MM.1S (cell line): ENCODE data around the gene ADARB2.

Experiments
- DNase-seq: peaks from one replicate; pipeline ENCODE4 v3.0.0-alpha.2; 2015
- H2AFZ ChIP-seq: fragments of 300-600 bp; sonication (generic); 2 replicates; pipeline ENCODE4 v1.6.0; 2016; ENCODE audit warnings: antibody characterized with exemption, low read length
- H3F3A ChIP-seq: fragments of 300-600 bp; sonication (generic); 2 replicates; pipeline ENCODE4 v1.6.1; 2016; ENCODE audit warnings: mild to moderate bottlenecking, antibody characterized with exemption, low read length, moderate library complexity, mixed read lengths; ENCODE audit not compliant: insufficient read depth
- H3K27ac ChIP-seq: fragments of 300-600 bp; sonication (generic); 2 replicates; pipeline ENCODE4 v1.5.1; 2016; ENCODE audit warnings: mild to moderate bottlenecking, low read length
- H3K27me3 ChIP-seq: fragments of 300-600 bp; sonication (generic); replicated peaks from 2 replicates; pipeline ENCODE4 v1.6.0; 2016; ENCODE audit warnings: low read length; ENCODE audit not compliant: insufficient read depth
- H3K36me3 ChIP-seq: fragments of 300-600 bp; sonication (generic); replicated peaks from 2 replicates; pipeline ENCODE4 v1.6.1; 2016; ENCODE audit warnings: mild to moderate bottlenecking, low read length, mixed read lengths; ENCODE audit not compliant: insufficient read depth
- H3K4me1 ChIP-seq: fragments of 300-600 bp; sonication (generic); 2 replicates; pipeline ENCODE4 v1.6.1; 2016; ENCODE audit warnings: low read length, mixed read lengths
- H3K4me2 ChIP-seq: fragments of 300-600 bp; sonication (generic); 2 replicates; pipeline ENCODE4 v1.6.0; 2016; ENCODE audit warnings: low read depth, low read length
- H3K4me3 ChIP-seq: fragments of 300-600 bp; sonication (generic); 2 replicates; pipeline ENCODE4 v1.5.1; 2016; ENCODE audit warnings: low read length, mixed read lengths
- H3K79me2 ChIP-seq: fragments of 300-600 bp; sonication (generic); 2 replicates; pipeline ENCODE4 v1.6.1; 2016; ENCODE audit warnings: mixed run types, low read length, mixed read lengths
- H3K9ac ChIP-seq: fragments of 300-600 bp; sonication (generic); 2 replicates; pipeline ENCODE4 v1.6.1; 2016; ENCODE audit warnings: low read length, mixed read lengths
- H3K9me2 ChIP-seq: fragments of 300-600 bp; sonication (generic); replicated peaks from 2 replicates; pipeline ENCODE4 v1.6.1; 2016; ENCODE audit warnings: mild to moderate bottlenecking, low read length, mixed read lengths; ENCODE audit not compliant: insufficient read depth
- H3K9me3 ChIP-seq: fragments of 300-600 bp; sonication (generic); replicated peaks from 2 replicates; pipeline ENCODE4 v1.6.1; 2016; ENCODE audit warnings: mild to moderate bottlenecking, low read length, mixed read lengths; ENCODE audit not compliant: insufficient read depth
- H4K20me1 ChIP-seq: fragments of 300-600 bp; sonication (generic); 2 replicates; pipeline ENCODE4 v1.6.1; 2016; ENCODE audit warnings: mild to moderate bottlenecking, low read length, moderate library complexity, mixed read lengths; ENCODE audit not compliant: insufficient read depth
- EZH2 ChIP-seq: fragments of 300-600 bp; sonication (generic); optimal IDR thresholded peaks from 2 replicates; pipeline ENCODE3; 2017; ENCODE audit warnings: low read depth, mild to moderate bottlenecking, antibody characterized with exemption, low read length, mixed read lengths
- EZH2phosphoT487 ChIP-seq: fragments of 300-600 bp; sonication (generic); IDR thresholded peaks from 2 replicates; pipeline ENCODE4 v1.6.1; 2018; ENCODE audit warnings: antibody characterized with exemption, low read length
- TF ChIP-seq, protein P1 (sequence below): fragments of 300-600 bp; sonication (generic); IDR thresholded peaks from 2 replicates; pipeline ENCODE4 v1.5.1; 2016; ENCODE audit warnings: antibody characterized with exemption, low read length, mixed read lengths

ADARB2 gene

DNA sequence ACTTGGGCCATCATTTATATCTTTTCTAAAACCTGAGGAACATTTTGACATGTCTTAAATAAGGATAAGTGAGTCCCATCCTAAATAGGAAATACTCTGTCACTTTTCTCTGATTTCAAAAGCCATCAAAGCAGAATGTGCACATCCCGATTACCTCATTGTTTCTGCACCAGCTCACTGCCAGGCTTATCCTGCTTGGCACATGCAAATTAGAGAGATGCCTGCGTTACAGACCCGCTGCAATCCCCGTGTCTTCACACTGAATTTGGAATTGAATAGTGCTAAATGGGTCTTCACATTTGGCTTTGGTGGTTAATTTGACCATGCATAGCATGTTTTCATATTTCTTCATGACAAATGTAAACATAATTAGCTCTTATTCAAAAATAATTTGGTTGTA, 401.7 kb downstream of the ADARB2 start:
- no peak overlapping the region for H3K9ac ChIP-seq
- no peaks in the 10 kb centered on the region for H3K79me2 ChIP-seq
- H3K27ac ChIP-seq = no peak overlapping the region
- no peaks in the 10 kb centered on the region for H3K4me1 ChIP-seq
- H3K9me2 ChIP-seq = no peaks in the 10 kb centered on the region
- H2AFZ ChIP-seq = no peak overlapping the region
- no peaks in the 10 kb centered on the region for H3K9me3 ChIP-seq
- no peaks in the 10 kb centered on the region for H3K27me3 ChIP-seq
- no peak for TF ChIP-seq EZH2
- DNase-seq = no peak
- no peak overlapping the region for H3K4me2 ChIP-seq
- H3K36me3 ChIP-seq = no peaks in the 10 kb centered on the region
- H4K20me1 ChIP-seq = no peaks in the 10 kb centered on the region
- H3K4me3 ChIP-seq = no peak overlapping the region
- H3F3A ChIP-seq = no peaks in the 10 kb centered on the region

DNA sequence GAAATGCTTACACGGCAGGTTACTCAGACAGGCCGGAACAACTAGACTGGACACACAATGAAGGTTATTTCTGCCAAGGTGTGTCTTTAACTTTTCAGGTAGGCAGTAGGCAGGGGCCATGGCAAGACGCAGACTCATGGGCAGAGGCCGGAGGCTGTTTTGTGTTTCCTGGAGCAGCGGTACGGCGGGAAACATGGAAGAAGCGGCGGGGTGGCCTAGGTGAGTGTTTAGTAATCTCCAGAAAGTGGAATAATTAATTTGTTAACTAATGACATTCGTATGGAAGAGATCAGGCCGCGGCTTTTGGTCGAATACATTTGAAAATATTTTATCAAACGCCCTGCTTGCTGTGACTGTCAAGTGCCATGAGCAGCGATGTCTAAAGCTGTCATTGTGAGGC, 403.3 kb downstream of the ADARB2 start:
- no peaks in the 10 kb centered on the region for H3K4me1 ChIP-seq
- no peak overlapping the region for H2AFZ ChIP-seq
- H3K9me2 ChIP-seq = no peaks in the 10 kb centered on the region
- H3K79me2 ChIP-seq = no peaks in the 10 kb centered on the region
- DNase-seq = no peak
- H3K9me3 ChIP-seq = no peaks in the 10 kb centered on the region
- H4K20me1 ChIP-seq = no peaks in the 10 kb centered on the region
- no peaks in the 10 kb centered on the region for H3K27me3 ChIP-seq
- TF ChIP-seq EZH2 (no peak), EZH2phosphoT487 (no peak)
- TF ChIP-seq, protein P1, sequence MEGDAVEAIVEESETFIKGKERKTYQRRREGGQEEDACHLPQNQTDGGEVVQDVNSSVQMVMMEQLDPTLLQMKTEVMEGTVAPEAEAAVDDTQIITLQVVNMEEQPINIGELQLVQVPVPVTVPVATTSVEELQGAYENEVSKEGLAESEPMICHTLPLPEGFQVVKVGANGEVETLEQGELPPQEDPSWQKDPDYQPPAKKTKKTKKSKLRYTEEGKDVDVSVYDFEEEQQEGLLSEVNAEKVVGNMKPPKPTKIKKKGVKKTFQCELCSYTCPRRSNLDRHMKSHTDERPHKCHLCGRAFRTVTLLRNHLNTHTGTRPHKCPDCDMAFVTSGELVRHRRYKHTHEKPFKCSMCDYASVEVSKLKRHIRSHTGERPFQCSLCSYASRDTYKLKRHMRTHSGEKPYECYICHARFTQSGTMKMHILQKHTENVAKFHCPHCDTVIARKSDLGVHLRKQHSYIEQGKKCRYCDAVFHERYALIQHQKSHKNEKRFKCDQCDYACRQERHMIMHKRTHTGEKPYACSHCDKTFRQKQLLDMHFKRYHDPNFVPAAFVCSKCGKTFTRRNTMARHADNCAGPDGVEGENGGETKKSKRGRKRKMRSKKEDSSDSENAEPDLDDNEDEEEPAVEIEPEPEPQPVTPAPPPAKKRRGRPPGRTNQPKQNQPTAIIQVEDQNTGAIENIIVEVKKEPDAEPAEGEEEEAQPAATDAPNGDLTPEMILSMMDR = no peak
- no peak overlapping the region for H3K27ac ChIP-seq
- no peaks in the 10 kb centered on the region for H3K36me3 ChIP-seq
- H3K4me3 ChIP-seq = no peak overlapping the region
- H3K4me2 ChIP-seq = no peak overlapping the region
- no peak overlapping the region for H3K9ac ChIP-seq
- H3F3A ChIP-seq = no peaks in the 10 kb centered on the region

DNA sequence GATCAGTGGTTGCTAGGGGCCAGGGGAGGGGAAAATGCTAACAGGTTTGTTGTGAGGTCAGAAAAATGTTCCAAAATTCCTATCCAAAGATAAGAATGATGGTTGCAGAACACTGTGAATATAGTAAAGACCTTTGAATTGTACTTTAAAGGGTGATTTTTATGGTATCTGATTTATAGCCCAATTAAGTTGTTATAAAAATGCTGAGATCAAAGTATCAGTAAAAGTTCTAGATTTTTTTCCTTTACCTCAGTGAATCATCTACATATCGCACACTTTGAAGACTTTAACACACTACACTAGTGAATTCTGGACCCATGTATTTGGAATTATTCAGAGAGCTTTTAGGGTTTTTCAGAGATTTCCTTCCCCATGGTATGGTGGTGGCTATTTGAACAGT, 405.8 kb downstream of the ADARB2 start:
- no peak for DNase-seq
- H3K27ac ChIP-seq = no peak overlapping the region
- H3K4me1 ChIP-seq = no peaks in the 10 kb centered on the region
- H3K79me2 ChIP-seq = no peaks in the 10 kb centered on the region
- no peaks in the 10 kb centered on the region for H3K9me3 ChIP-seq
- H3K27me3 ChIP-seq = no peaks in the 10 kb centered on the region
- no peaks in the 10 kb centered on the region for H3F3A ChIP-seq
- TF ChIP-seq, protein P1 = no peak
- no peak for TF ChIP-seq EZH2
- TF ChIP-seq EZH2phosphoT487 = no peak
- H2AFZ ChIP-seq = no peak overlapping the region
- no peak overlapping the region for H3K9ac ChIP-seq
- no peaks in the 10 kb centered on the region for H3K9me2 ChIP-seq
- H3K4me2 ChIP-seq = no peak overlapping the region
- H3K4me3 ChIP-seq = no peak overlapping the region
- no peaks in the 10 kb centered on the region for H4K20me1 ChIP-seq
- H3K36me3 ChIP-seq = no peaks in the 10 kb centered on the region

DNA sequence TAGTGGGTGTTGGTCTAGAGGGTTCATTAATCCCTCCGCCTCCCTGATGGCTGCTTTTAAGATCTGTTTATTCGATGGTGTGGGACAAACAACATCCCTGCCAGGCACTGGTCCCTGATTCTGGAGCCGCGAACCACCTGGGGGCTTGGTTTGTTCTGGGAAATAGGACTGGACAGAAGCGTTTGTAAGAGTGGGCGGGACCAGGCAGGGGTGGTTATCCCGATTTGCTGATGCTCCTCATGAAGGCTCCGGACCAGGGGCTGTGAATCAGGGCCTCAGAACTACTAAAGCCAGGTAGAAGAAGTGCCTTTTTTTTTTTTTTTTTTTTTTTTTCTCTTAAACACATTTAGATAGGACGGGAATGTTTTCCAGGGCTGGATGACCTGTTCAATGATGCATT, 407.7 kb downstream of the ADARB2 start:
- Histone ChIP-seq H3K36me3 (no peaks in the 10 kb centered on the region), H3K9me3 (no peaks in the 10 kb centered on the region), H3K27me3 (no peaks in the 10 kb centered on the region), H2AFZ (no peak overlapping the region), H3K4me3 (no peak overlapping the region), H3K27ac (no peak overlapping the region), H3K4me1 (no peaks in the 10 kb centered on the region), H3K9me2 (no peaks in the 10 kb centered on the region), H4K20me1 (no peaks in the 10 kb centered on the region), H3K79me2 (no peaks in the 10 kb centered on the region), H3K4me2 (no peak overlapping the region), H3F3A (no peaks in the 10 kb centered on the region), H3K9ac (no peak overlapping the region)
- TF ChIP-seq, protein P1 = no peak
- TF ChIP-seq EZH2phosphoT487 = no peak
- no peak for TF ChIP-seq EZH2
- DNase-seq = no peak
